T-helper 17 cell (primary cell): ENCODE measurements around the gene TLE5. TPM values are rescaled to one million over a fixed set of nuclear protein-coding genes. Genes with fewer than 3 reads are reported as not detected.

ENCODE experiments used
- ATAC-seq: fragments of 150-1000 bp; cut with Tn5 transposase; 2 replicates; pipeline ENCODE4 v1.10.0; 2021; ENCODE audit warnings: mild to moderate bottlenecking, moderate library complexity
- DNase-seq, 3 donors: peaks; one replicate each; pipeline versions ENCODE4 v3.0.0 to v3.0.0-alpha.2; 2020 to 2021
- H3K9me3 ChIP-seq: one replicate; pipeline ENCODE4 v1.7.0; 2013; ENCODE audit warnings: low read length, mild to moderate bottlenecking; ENCODE audit not compliant: control insufficient read depth, poor library complexity, severe bottlenecking
- H3K27ac Mint-ChIP-seq: one replicate; pipeline ENCODE4 v1.8.0; 2022; ENCODE audit warnings: mild to moderate bottlenecking, moderate library complexity, mixed read lengths
- H3K27me3 Mint-ChIP-seq: one replicate; pipeline ENCODE4 v1.8.0; 2022; ENCODE audit warnings: mixed read lengths
- H3K36me3 Mint-ChIP-seq: one replicate; pipeline ENCODE4 v1.8.0; 2022; ENCODE audit warnings: low read depth, mixed read lengths
- H3K4me1 Mint-ChIP-seq: one replicate; pipeline ENCODE4 v1.8.0; 2022; ENCODE audit warnings: mild to moderate bottlenecking, mixed read lengths
- H3K4me3 Mint-ChIP-seq: one replicate; pipeline ENCODE4 v1.8.0; 2022; ENCODE audit warnings: mild to moderate bottlenecking, moderate library complexity, mixed read lengths
- total RNA-seq, 4 donors: library from RNA in 2 of 4; stranded (reverse) in 2 of 4; gene quantifications; one replicate each; pipeline ENCODE4 v1.2.3 and lab custom pipeline; 2022 to 2026

Gene TLE5
- total RNA-seq, 2 donors from 2014 or later: 869 to 906 TPM

DNA sequence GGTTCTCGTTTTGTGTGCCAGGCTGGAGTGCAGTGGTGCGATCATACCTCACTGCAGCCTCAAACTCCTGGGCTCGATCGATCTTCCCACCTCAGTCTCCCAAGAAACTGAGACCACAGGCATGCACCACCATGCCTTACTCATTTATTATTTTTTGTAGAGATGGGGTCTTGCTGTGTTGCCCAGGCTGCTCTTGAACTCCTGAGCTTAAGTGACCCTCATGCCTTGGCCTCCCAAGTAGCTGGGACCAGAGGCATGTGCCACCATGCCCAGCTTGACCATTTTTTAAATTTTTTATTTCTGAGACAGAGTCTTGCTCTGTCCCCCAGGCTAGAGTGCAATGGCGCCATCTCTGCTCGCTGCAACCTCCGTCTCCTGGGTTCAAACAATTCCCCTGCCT is 21.7 kb upstream of the TLE5 start:
- no peaks in the 10 kb centered on the region for H3K27me3 Mint-ChIP-seq
- no peak for ATAC-seq
- H3K27ac Mint-ChIP-seq: no peak overlapping the region
- no peaks in the 10 kb centered on the region for H3K9me3 ChIP-seq
- no peak overlapping the region for H3K4me3 Mint-ChIP-seq
- no peaks in the 10 kb centered on the region for H3K36me3 Mint-ChIP-seq
- no peaks in the 10 kb centered on the region for H3K4me1 Mint-ChIP-seq
- no peak for DNase-seq

DNA sequence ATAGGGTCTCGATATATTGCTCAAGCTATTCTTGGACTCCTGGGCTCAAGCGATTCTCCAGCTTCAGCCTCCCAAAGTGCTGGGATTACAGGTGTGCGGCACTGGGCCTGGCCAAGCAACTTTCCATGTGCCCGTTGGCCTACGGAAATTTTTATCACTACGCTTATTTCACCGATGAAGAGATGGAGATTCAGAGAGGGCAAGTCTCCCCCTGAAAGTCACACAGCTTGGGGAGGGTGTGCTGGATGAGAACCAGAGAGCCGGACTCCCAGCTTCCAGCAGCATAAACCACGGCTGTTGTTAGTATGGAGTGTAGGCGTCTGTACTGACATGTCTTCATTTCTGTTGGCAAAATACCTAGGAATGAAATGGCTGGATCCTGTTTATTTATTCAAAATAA is 20.0 kb upstream of the TLE5 start:
- DNase-seq (no peak), ATAC-seq (no peak)
- Mint-ChIP-seq H3K4me1 (no peaks in the 10 kb centered on the region), H3K36me3 (no peaks in the 10 kb centered on the region), H3K27ac (no peak overlapping the region), H3K27me3 (no peaks in the 10 kb centered on the region), H3K4me3 (no peak overlapping the region)
- no peaks in the 10 kb centered on the region for H3K9me3 ChIP-seq

DNA sequence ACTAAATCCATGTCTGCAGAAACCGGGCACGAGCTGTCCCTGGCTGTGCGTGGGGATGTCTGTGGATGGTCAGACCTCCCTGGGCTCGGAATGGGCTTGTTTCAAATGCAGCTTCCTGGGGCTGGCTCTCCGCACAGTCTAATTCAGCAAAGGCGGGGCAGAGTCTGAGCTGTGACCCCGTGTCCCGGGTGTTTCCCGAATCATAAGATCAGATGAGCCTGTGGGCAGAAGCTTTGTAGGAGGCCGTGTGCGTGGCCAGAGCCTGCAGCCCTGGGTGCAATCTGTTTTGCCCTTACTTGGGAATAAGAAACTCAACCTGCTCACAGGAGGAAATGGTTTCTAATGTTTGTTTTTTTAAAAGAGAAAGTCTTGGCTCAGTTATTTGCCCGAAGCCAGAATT is 18.0 kb upstream of the TLE5 start:
- no peaks in the 10 kb centered on the region for H3K27me3 Mint-ChIP-seq
- H3K4me3 Mint-ChIP-seq: no peak overlapping the region
- no peak overlapping the region for H3K27ac Mint-ChIP-seq
- H3K36me3 Mint-ChIP-seq: no peaks in the 10 kb centered on the region
- ATAC-seq (no peak), DNase-seq (no peak)
- H3K4me1 Mint-ChIP-seq: peaks cover 2% of the 10 kb centered on the region
- no peaks in the 10 kb centered on the region for H3K9me3 ChIP-seq

DNA sequence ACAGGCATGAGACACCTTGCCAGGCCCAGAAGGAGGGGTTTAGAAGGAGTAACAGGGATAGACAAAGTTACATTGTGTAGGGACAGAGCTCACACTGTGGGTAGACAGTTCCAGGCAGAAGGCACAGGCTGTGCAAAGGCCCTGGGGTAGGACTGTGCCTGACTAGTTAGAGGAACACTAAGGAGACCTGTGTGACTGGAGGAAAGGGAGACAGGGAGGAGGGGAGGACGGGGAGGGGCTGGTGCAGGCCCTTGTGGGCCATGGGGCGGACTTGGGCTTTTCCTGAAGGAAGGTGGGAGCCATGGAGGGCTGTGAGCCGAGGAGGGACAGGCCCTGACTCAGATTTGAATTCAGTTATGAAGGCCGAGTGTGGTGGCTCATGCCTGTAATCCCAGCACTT is 17.3 kb upstream of the TLE5 start:
- Mint-ChIP-seq H3K27ac (no peak overlapping the region), H3K4me3 (no peak overlapping the region), H3K27me3 (no peaks in the 10 kb centered on the region), H3K36me3 (no peaks in the 10 kb centered on the region), H3K4me1 (peaks cover 2% of the 10 kb centered on the region)
- H3K9me3 ChIP-seq: no peaks in the 10 kb centered on the region
- ATAC-seq (no peak), DNase-seq (no peak)

GRCh38 chr19:3075605-3076431 is 13.5 kb upstream of the TLE5 start:
- DNase-seq: peak; percentile 68 to 78 (median 70)
- H3K9me3 ChIP-seq: no peaks in the 10 kb centered on the region
- peak; percentile 99 for ATAC-seq
- Mint-ChIP-seq H3K27ac (peak overlapping the region; percentile 47), H3K4me1 (peaks cover 2% of the 10 kb centered on the region), H3K4me3 (no peak overlapping the region), H3K27me3 (no peaks in the 10 kb centered on the region), H3K36me3 (no peaks in the 10 kb centered on the region)

DNA sequence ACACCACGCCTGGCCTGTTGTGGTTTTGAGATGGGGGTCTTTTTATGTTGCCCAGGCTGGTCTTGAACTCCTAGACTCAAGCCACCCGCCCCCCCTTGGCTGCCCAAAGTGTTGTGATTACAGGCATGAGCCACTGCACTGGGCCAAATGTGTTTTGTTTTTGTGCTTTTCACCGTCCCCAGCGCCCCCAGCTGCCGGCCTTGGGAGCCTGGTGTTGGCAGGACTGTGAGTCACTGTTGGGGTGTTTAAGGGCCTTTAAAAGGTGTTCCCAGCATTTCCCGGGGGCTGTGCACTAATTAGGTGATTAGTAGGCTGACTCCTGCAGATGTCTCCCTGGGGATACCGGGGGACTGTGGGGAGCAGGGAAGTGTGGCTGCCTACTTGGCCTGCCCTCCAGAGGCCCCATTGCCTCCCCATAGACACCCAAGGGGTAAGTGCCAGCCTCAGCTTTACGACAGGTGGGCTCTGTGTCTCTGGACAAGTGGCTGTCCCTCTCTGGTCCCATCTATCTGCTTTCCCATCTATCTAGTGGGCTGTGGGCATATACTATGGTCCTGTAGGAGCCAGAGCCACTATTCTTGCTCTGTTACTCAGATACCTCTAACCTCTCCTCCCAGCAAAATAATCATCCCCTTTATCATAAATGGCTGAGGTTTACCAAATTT is 11.8 kb upstream of the TLE5 start:
- Mint-ChIP-seq H3K4me1 (peaks cover 2% of the 10 kb centered on the region), H3K36me3 (no peaks in the 10 kb centered on the region), H3K27ac (no peak overlapping the region), H3K27me3 (no peaks in the 10 kb centered on the region), H3K4me3 (no peak overlapping the region)
- DNase-seq (no peak), ATAC-seq (no peak)
- no peaks in the 10 kb centered on the region for H3K9me3 ChIP-seq

DNA sequence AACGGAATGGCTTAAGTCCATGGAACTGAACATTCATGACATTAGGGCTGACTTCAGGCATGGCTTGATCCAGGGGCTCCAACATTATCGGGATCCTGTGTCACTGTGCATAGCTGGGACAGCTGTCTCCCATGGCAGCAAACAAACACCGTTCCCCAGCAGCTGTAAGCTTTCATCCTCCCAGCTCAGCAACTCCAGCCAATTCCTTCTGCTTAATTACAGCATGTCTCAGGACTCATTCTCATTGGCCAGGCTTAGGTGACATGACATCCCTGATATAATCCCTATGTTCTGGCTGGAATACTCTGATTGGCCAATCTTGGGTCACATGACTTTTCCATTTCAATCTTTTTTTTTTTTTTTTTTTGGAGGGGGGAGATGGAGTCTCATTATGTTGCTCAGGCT is 10.9 kb upstream of the TLE5 start:
- no peak overlapping the region for H3K4me3 Mint-ChIP-seq
- DNase-seq: no peak
- no peak overlapping the region for H3K27ac Mint-ChIP-seq

DNA sequence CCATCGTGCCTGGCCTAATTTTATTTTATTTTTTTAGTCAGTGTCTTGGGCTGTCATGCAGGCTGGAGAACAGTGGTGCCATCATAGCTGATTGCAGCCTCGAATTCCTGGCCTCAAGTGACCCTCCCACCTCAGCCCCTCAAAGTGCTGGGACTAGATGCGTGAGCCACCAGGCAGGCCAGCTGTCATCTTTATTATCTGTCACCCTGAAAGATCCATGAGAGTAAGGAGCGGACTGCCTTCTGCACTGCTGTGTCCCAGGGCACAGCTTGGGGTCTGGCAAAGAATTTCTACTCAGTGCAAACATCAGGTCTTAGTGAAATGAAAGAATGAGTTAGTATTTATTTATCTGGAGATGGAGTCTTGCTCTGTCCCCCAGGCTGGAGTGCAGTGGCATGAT is 9.5 kb upstream of the TLE5 start:
- no peak overlapping the region for H3K27ac Mint-ChIP-seq
- ATAC-seq: no peak

More for the DNA sequence above, 10.9 kb upstream of the TLE5 start:
- no peak for ATAC-seq
- no peaks in the 10 kb centered on the region for H3K9me3 ChIP-seq
- H3K4me1 Mint-ChIP-seq: peaks cover 2% of the 10 kb centered on the region
- no peaks in the 10 kb centered on the region for H3K36me3 Mint-ChIP-seq
- no peaks in the 10 kb centered on the region for H3K27me3 Mint-ChIP-seq

DNA sequence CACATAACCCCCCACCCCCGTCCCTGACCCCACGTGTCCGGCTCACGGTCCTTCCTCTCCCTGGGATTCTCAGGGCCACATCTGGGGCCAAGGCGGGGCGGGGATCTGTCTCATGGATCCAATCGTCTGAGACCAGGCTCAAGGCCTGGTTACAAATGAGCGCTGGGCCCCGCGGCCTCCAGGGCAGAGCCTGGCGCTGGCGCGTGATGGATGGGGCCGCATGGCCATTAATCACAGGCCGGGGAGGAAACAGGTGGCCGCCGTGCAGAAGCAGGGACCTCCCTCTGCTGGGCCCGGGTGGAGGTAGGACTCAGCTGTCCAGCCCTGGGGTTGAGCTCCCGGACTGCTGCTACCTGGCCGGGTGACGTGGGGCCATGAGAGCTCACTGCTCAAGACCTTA is 5.8 kb upstream of the TLE5 start:
- no peaks in the 10 kb centered on the region for H3K9me3 ChIP-seq
- ATAC-seq (no peak), DNase-seq (no peak)
- no peak overlapping the region for H3K27ac Mint-ChIP-seq
- H3K4me3 Mint-ChIP-seq: no peak overlapping the region
- no peaks in the 10 kb centered on the region for H3K36me3 Mint-ChIP-seq
- no peaks in the 10 kb centered on the region for H3K27me3 Mint-ChIP-seq
- peaks cover 6% of the 10 kb centered on the region for H3K4me1 Mint-ChIP-seq

More for the DNA sequence above, 9.5 kb upstream of the TLE5 start:
- Mint-ChIP-seq H3K4me1 (peaks cover 5% of the 10 kb centered on the region), H3K4me3 (peak overlapping the region; percentile 45), H3K27me3 (no peaks in the 10 kb centered on the region), H3K36me3 (no peaks in the 10 kb centered on the region)
- DNase-seq: no peak
- no peaks in the 10 kb centered on the region for H3K9me3 ChIP-seq

GRCh38 chr19:3067563-3067962 is 5.3 kb upstream of the TLE5 start:
- H3K27ac Mint-ChIP-seq: no peak overlapping the region
- no peak for ATAC-seq

DNA sequence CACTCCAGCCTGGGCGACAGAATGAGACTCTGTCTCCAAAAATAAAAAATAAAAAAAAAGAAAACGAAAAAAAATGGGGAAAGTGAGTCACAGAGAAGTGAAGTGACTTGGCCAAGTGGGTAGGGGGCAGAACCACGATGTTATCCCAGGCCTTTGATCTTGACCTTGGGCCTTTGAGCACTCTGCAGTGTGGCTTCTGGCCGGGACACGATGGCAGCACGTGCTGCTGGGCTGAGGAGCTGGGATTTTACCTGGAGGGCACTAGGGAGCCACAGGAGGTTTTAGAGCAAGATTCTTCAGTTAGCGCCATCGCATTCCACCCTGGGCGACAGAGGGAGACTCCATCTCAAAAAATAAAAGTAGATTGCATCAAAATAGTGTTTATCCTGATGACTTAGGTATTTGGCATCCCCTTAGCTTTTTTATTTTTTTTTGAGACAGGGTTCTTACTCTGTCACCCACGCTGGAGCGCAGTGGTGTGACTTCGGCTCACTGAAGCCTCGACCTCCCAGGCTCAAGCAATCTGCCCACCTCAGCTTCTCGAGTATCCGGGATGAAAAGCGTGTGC is 4.3 kb upstream of the TLE5 start:
- Mint-ChIP-seq H3K4me1 (peaks cover 12% of the 10 kb centered on the region), H3K27ac (peak overlapping the region; percentile 41), H3K27me3 (no peaks in the 10 kb centered on the region), H3K4me3 (no peak overlapping the region), H3K36me3 (no peaks in the 10 kb centered on the region)
- H3K9me3 ChIP-seq: no peaks in the 10 kb centered on the region
- ATAC-seq (no peak), DNase-seq (no peak)

More at GRCh38 chr19:3067563-3067962, 5.3 kb upstream of the TLE5 start:
- peaks cover 12% of the 10 kb centered on the region for H3K4me1 Mint-ChIP-seq
- no peak for DNase-seq
- no peaks in the 10 kb centered on the region for H3K36me3 Mint-ChIP-seq
- no peaks in the 10 kb centered on the region for H3K9me3 ChIP-seq
- H3K4me3 Mint-ChIP-seq: no peak overlapping the region
- H3K27me3 Mint-ChIP-seq: no peaks in the 10 kb centered on the region

GRCh38 chr19:3065675-3066357 is 3.5 kb upstream of the TLE5 start:
- H3K9me3 ChIP-seq: no peaks in the 10 kb centered on the region
- ATAC-seq (no peak), DNase-seq (no peak)
- Mint-ChIP-seq H3K4me1 (peaks cover 14% of the 10 kb centered on the region), H3K27ac (peak overlapping the region; percentile 41), H3K36me3 (no peaks in the 10 kb centered on the region), H3K4me3 (peak overlapping the region; percentile 19), H3K27me3 (no peaks in the 10 kb centered on the region)

DNA sequence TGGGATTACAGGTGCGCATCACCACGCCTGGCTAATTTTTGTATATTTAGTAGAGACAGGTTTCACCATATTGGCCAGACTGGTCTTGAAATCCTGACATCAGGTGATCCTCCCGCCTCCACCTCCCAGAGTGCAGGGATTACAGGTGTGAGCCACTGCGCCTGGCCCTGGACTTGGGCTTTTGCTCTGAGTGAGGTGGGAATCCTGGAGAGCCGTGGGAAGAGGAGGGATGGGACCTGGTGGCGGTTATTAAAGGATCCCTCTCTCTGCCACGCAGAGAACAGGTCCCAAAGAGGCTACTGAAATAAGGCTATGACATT is 1.7 kb upstream of the TLE5 start:
- peak overlapping the region; percentile 74 for H3K27ac Mint-ChIP-seq
- H3K4me3 Mint-ChIP-seq: peak overlapping the region; percentile 90
- no peak for ATAC-seq
- no peaks in the 10 kb centered on the region for H3K36me3 Mint-ChIP-seq
- no peaks in the 10 kb centered on the region for H3K9me3 ChIP-seq
- DNase-seq: no peak
- no peaks in the 10 kb centered on the region for H3K27me3 Mint-ChIP-seq
- peaks cover 21% of the 10 kb centered on the region for H3K4me1 Mint-ChIP-seq
